Mesothelial cell of epicardium (in vitro differentiated cells): Measurements from ENCODE around the gene OLAH. TPM values are rescaled to one million over a fixed set of nuclear protein-coding genes. Genes with fewer than 3 reads are reported as not detected.

Experiments used
- DNase-seq, 2 experiments: peaks; one replicate each; pipeline ENCODE4 v3.0.0; 2021; ENCODE audit warnings: low spot score in 2 of 2; ENCODE audit not compliant: unreplicated experiment in 2 of 2
- H3K27ac Mint-ChIP-seq: 2 replicates; pipeline ENCODE4 v1.8.0; 2021; ENCODE audit warnings: mixed read lengths
- H3K27me3 Mint-ChIP-seq: 2 replicates; pipeline ENCODE4 v1.8.0; 2021; ENCODE audit warnings: low read depth, mixed read lengths
- H3K36me3 Mint-ChIP-seq: 2 replicates; pipeline ENCODE4 v1.8.0; 2021; ENCODE audit warnings: mixed read lengths
- H3K4me1 Mint-ChIP-seq: 2 replicates; pipeline ENCODE4 v1.8.0; 2021; ENCODE audit warnings: mixed read lengths
- H3K4me3 Mint-ChIP-seq: 2 replicates; pipeline ENCODE4 v1.8.0; 2021; ENCODE audit warnings: mild to moderate bottlenecking, moderate library complexity, mixed read lengths
- H3K9me3 Mint-ChIP-seq: 2 replicates; pipeline ENCODE4 v1.8.0; 2021; ENCODE audit warnings: mixed read lengths
- CTCF ChIP-seq: fragments of 200-600 bp; sonication (generic); IDR thresholded peaks from one replicate; pipeline ENCODE4 v1.5.0; 2021; ENCODE audit warnings: antibody characterized with exemption; ENCODE audit not compliant: unreplicated experiment
- total RNA-seq: library from RNA; stranded (reverse); gene quantifications from 3 replicates; pipeline ENCODE4 v1.2.1, GENCODE V29; 2021

Gene OLAH
- total RNA-seq, 1 donor from 2014 or later: 0.54 TPM

- Mint-ChIP-seq H3K27me3 (no peaks in the 10 kb centered on the region), H3K4me3 (no peak overlapping the region), H3K36me3 (no peaks in the 10 kb centered on the region), H3K27ac (peak overlapping the region; percentile 89), H3K9me3 (peaks cover 6% of the 10 kb centered on the region), H3K4me1 (peaks cover 15% of the 10 kb centered on the region)
- DNase-seq: no peak
- TF ChIP-seq CTCF: no peak
These were observed 16.0 kb upstream of the OLAH start for GRCh38 chr10:15027741-15028140.

- H3K4me1 Mint-ChIP-seq: no peaks in the 10 kb centered on the region
- DNase-seq: no peak
- H3K27me3 Mint-ChIP-seq: no peaks in the 10 kb centered on the region
- TF ChIP-seq CTCF: no peak
- no peak overlapping the region for H3K27ac Mint-ChIP-seq
- H3K36me3 Mint-ChIP-seq: no peaks in the 10 kb centered on the region
- peaks cover 9% of the 10 kb centered on the region for H3K9me3 Mint-ChIP-seq
- no peak overlapping the region for H3K4me3 Mint-ChIP-seq
These were observed 8.1 kb upstream of the OLAH start for GRCh38 chr10:15035385-15036301.

GRCh38 chr10:15037691-15038090 lies 6.1 kb upstream of the OLAH start:
- Mint-ChIP-seq H3K9me3 (peaks cover 9% of the 10 kb centered on the region), H3K27me3 (no peaks in the 10 kb centered on the region), H3K4me1 (no peaks in the 10 kb centered on the region), H3K27ac (no peak overlapping the region), H3K4me3 (no peak overlapping the region), H3K36me3 (no peaks in the 10 kb centered on the region)
- DNase-seq: no peak
- TF ChIP-seq CTCF: no peak

- Mint-ChIP-seq H3K36me3 (no peaks in the 10 kb centered on the region), H3K27me3 (no peaks in the 10 kb centered on the region), H3K9me3 (peaks cover 9% of the 10 kb centered on the region), H3K4me1 (no peaks in the 10 kb centered on the region), H3K27ac (no peak overlapping the region), H3K4me3 (no peak overlapping the region)
- TF ChIP-seq CTCF: no peak
- DNase-seq: no peak
These were observed 5.3 kb upstream of the OLAH start for GRCh38 chr10:15038416-15038815.

GRCh38 chr10:15045380-15045779 lies 1.6 kb downstream of the OLAH start:
- TF ChIP-seq CTCF: no peak
- peak overlapping the region; percentile 28 for H3K27ac Mint-ChIP-seq
- H3K27me3 Mint-ChIP-seq: no peaks in the 10 kb centered on the region

More at GRCh38 chr10:15045380-15045779, 1.6 kb downstream of the OLAH start:
- Mint-ChIP-seq H3K4me3 (no peak overlapping the region), H3K9me3 (peaks cover 4% of the 10 kb centered on the region), H3K36me3 (no peaks in the 10 kb centered on the region), H3K4me1 (peaks cover 12% of the 10 kb centered on the region)
- no peak for DNase-seq
